BJ (cell line): ENCODE results near the gene BET1. TPM values are rescaled to one million over a fixed set of nuclear protein-coding genes. Genes with fewer than 3 reads are reported as not detected.

Experiments
- CTCF ChIA-PET: fragments of 350-600 bp; formaldehyde crosslinking; extraction: SDS; loops from one replicate; lab custom pipeline; 2021; ENCODE audit warnings: antibody characterized with exemption, inconsistent platforms; lab: Yijun Ruan, JAX
- POLR2A ChIA-PET: fragments of 300-600 bp; sonication (Branson Sonifier 250); formaldehyde crosslinking; extraction: SDS; loops from one replicate; lab custom pipeline; 2021; ENCODE audit warnings: antibody characterized with exemption; lab: Charles Lee
- DNase-seq: peaks from one replicate; pipeline ENCODE4 v3.0.0-alpha.2; 2011; ENCODE audit warnings: low read depth
- H3K27me3 ChIP-seq: 2 replicates; pipeline ENCODE4 v1.6.0; 2011; ENCODE audit warnings: low read length; ENCODE audit not compliant: control insufficient read depth, insufficient read depth
- H3K36me3 ChIP-seq: 2 replicates; pipeline ENCODE4 v1.5.1; 2011; ENCODE audit warnings: low read length; ENCODE audit not compliant: control insufficient read depth, insufficient read depth
- H3K4me3 ChIP-seq: 2 replicates; pipeline ENCODE4 v1.5.1; 2011; ENCODE audit warnings: low read depth, mild to moderate bottlenecking, control low read depth, low read length
- CTCF ChIP-seq: IDR thresholded peaks from 2 replicates; pipeline ENCODE4 v1.5.1; 2011; ENCODE audit warnings: low read depth, mild to moderate bottlenecking, control low read depth, inconsistent platforms, low read length, moderate library complexity; ENCODE audit not compliant: insufficient read depth
- polyA plus RNA-seq: library from polyadenylated mRNA; depleted of rRNA; stranded (reverse); fragments of >200 nt; gene quantifications from 2 replicates; pipeline ENCODE4 v1.2.3, GENCODE V29; 2011

Gene BET1
- polyA plus RNA-seq, 1 experiment: 26.3 TPM

GRCh38 chr7:93960986-93961385 is 43.2 kb downstream of the BET1 start:
- POLR2A ChIA-PET: no interaction called here
- Histone ChIP-seq H3K4me3 (no peak overlapping the region), H3K36me3 (no peaks in the 10 kb centered on the region), H3K27me3 (no peaks in the 10 kb centered on the region)
- no peak for DNase-seq
- CTCF ChIA-PET: no interaction called here
- no peak for TF ChIP-seq CTCF

- POLR2A ChIA-PET: no interaction called here
- Histone ChIP-seq H3K36me3 (no peaks in the 10 kb centered on the region), H3K27me3 (no peaks in the 10 kb centered on the region), H3K4me3 (no peak overlapping the region)
- DNase-seq: no peak
- CTCF ChIA-PET: no interaction called here
- no peak for TF ChIP-seq CTCF
Observed at GRCh38 chr7:93958651-93959050, 45.5 kb downstream of the BET1 start.

- Histone ChIP-seq H3K27me3 (no peaks in the 10 kb centered on the region), H3K36me3 (no peaks in the 10 kb centered on the region), H3K4me3 (no peak overlapping the region)
- TF ChIP-seq CTCF: no peak
- POLR2A ChIA-PET: no interaction called here
- no peak for DNase-seq
- CTCF ChIA-PET: no interaction called here
Observed at GRCh38 chr7:93958216-93958615, 45.9 kb downstream of the BET1 start.

GRCh38 chr7:93957767-93958166 is 46.4 kb downstream of the BET1 start:
- no peak for TF ChIP-seq CTCF
- no peak for DNase-seq
- Histone ChIP-seq H3K36me3 (no peaks in the 10 kb centered on the region), H3K27me3 (no peaks in the 10 kb centered on the region), H3K4me3 (no peak overlapping the region)
- ChIA-PET POLR2A (no interaction called here), CTCF (no interaction called here)

GRCh38 chr7:93955304-93955703 is 48.9 kb downstream of the BET1 start:
- no peak for DNase-seq
- TF ChIP-seq CTCF: no peak
- Histone ChIP-seq H3K27me3 (no peaks in the 10 kb centered on the region), H3K36me3 (no peaks in the 10 kb centered on the region), H3K4me3 (no peak overlapping the region)
- ChIA-PET CTCF (no interaction called here), POLR2A (no interaction called here)
